Uterus (tissue), 2 donors: Measurements from ENCODE around the gene ANKRD35.

Source experiments
- CTCF ChIP-seq, 4 experiments: fragments of 200-600 bp in 2 of 4; fragments of 450-650 bp in 2 of 4; sonication (generic) in 2 of 4; IDR thresholded peaks; one replicate each; pipeline ENCODE4 v1.5.1; 2016 to 2019; ENCODE audit warnings: antibody characterized with exemption in 4 of 4, mild to moderate bottlenecking in 2 of 4, moderate library complexity in 1 of 4
- POLR2A ChIP-seq, 2 donors: fragments of 450-650 bp; IDR thresholded peaks; one replicate each; pipeline ENCODE4 v1.6.1; 2016; ENCODE audit warnings: antibody characterized with exemption in 2 of 2, mild to moderate bottlenecking in 1 of 2, moderate library complexity in 1 of 2

- no peak for TF ChIP-seq POLR2A (IDR thresholded peaks at IDR 0.05)
- TF ChIP-seq CTCF (IDR thresholded peaks at IDR 0.05): no peak
Measured at GRCh38 chr1:145845144-145845513, 40.5 kb downstream of the ANKRD35 start.
